Measurements from ENCODE around the gene KAT6B.

KAT6B gene

GRCh38 chr10:74991435-74991834 lies 165.0 kb downstream of the KAT6B start:
- DNase-seq = peak; percentile 57

GRCh38 chr10:74992068-74992467 lies 165.7 kb downstream of the KAT6B start:
- no peak for DNase-seq

- no peak for DNase-seq
These were observed 167.2 kb downstream of the KAT6B start for GRCh38 chr10:74993649-74994048.

GRCh38 chr10:74994854-74995253 lies 168.5 kb downstream of the KAT6B start:
- peak; percentile 53 for DNase-seq

- DNase-seq = no peak
These were observed 169.4 kb downstream of the KAT6B start for GRCh38 chr10:74995806-74996205.

- no peak for DNase-seq
These were observed 170.8 kb downstream of the KAT6B start for GRCh38 chr10:74997163-74997562.

GRCh38 chr10:75000748-75001321 lies 174.4 kb downstream of the KAT6B start:
- no peak for DNase-seq

GRCh38 chr10:75001715-75002350 lies 175.4 kb downstream of the KAT6B start:
- DNase-seq = no peak

- no peak for DNase-seq
These were observed 175.9 kb downstream of the KAT6B start for GRCh38 chr10:75002351-75002725.

- DNase-seq = no peak
These were observed 176.7 kb downstream of the KAT6B start for GRCh38 chr10:75002967-75003594.

- no peak for DNase-seq
These were observed 177.5 kb downstream of the KAT6B start for GRCh38 chr10:75003891-75004290.

- DNase-seq = no peak
These were observed 181.2 kb downstream of the KAT6B start for GRCh38 chr10:75007646-75008045.

- no peak for DNase-seq
These were observed 182.6 kb downstream of the KAT6B start for GRCh38 chr10:75008952-75009351.

GRCh38 chr10:75009426-75009825 lies 183.0 kb downstream of the KAT6B start:
- DNase-seq = no peak

GRCh38 chr10:75010373-75010772 lies 184.0 kb downstream of the KAT6B start:
- no peak for DNase-seq

- no peak for DNase-seq
These were observed 184.8 kb downstream of the KAT6B start for GRCh38 chr10:75011221-75011620.

GRCh38 chr10:75012471-75012870 lies 186.1 kb downstream of the KAT6B start:
- DNase-seq = no peak

GRCh38 chr10:75013007-75013406 lies 186.6 kb downstream of the KAT6B start:
- no peak for DNase-seq

- no peak for DNase-seq
These were observed 187.1 kb downstream of the KAT6B start for GRCh38 chr10:75013522-75013921.

GRCh38 chr10:75014516-75015230 lies 188.3 kb downstream of the KAT6B start:
- DNase-seq = no peak

- no peak for DNase-seq
These were observed 189.0 kb downstream of the KAT6B start for GRCh38 chr10:75015442-75015841.

GRCh38 chr10:75016325-75016724 lies 189.9 kb downstream of the KAT6B start:
- DNase-seq = no peak

GRCh38 chr10:75018251-75018650 lies 191.9 kb downstream of the KAT6B start:
- peak; percentile 77 for DNase-seq

Measured in NCI-H69 (cell line).